ENCODE measurements around the gene SNX6. TPM values are rescaled to one million over a fixed set of nuclear protein-coding genes. Genes with fewer than 3 reads are reported as not detected.
A peak's percentile ranks its signal among the peaks of the same experiment; 100 is the strongest.

Gene SNX6
- total and polyA plus RNA-seq, 9 of the 15 experiments (the other 6 are each of a cell fraction or from before 2014, with no cell fraction given) = 34.6 to 111 (median 57.5) TPM

- no peak for TF ChIP-seq CHD7 (IDR thresholded peaks at IDR 0.05; ENCODE audit: low read depth, low read length)
- TF ChIP-seq, protein P1, sequence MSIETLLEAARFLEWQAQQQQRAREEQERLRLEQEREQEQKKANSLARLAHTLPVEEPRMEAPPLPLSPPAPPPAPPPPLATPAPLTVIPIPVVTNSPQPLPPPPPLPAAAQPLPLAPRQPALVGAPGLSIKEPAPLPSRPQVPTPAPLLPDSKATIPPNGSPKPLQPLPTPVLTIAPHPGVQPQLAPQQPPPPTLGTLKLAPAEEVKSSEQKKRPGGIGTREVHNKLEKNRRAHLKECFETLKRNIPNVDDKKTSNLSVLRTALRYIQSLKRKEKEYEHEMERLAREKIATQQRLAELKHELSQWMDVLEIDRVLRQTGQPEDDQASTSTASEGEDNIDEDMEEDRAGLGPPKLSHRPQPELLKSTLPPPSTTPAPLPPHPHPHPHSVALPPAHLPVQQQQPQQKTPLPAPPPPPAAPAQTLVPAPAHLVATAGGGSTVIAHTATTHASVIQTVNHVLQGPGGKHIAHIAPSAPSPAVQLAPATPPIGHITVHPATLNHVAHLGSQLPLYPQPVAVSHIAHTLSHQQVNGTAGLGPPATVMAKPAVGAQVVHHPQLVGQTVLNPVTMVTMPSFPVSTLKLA (conservative IDR thresholded peaks at IDR 0.05) = peak; percentile 52 to 87; a peak in 3 of 4 replicates
- TF ChIP-seq HBP1 (CRISPR knock-in tag; IDR thresholded peaks at IDR 0.05) = no peak
- no peak for TF ChIP-seq SLC30A9 (CRISPR knock-in tag; IDR thresholded peaks at IDR 0.05)
- no peak for TF ChIP-seq STAT5B (CRISPR knock-in tag; IDR thresholded peaks at IDR 0.05)
- TF ChIP-seq NFRKB (IDR thresholded peaks at IDR 0.05; ENCODE audit: low read depth) = no peak
- no peak for TF ChIP-seq SMARCA5 (IDR thresholded peaks at IDR 0.05)
- no peak for TF ChIP-seq PPARD (CRISPR knock-in tag; IDR thresholded peaks at IDR 0.05)
- TF ChIP-seq RFX1 (IDR thresholded peaks at IDR 0.05) = peak; percentile 28
- no peak for TF ChIP-seq NCOA1 (IDR thresholded peaks at IDR 0.05; ENCODE audit: low read depth)
- TF ChIP-seq FOS (IDR thresholded peaks at IDR 0.05; ENCODE audit: extremely low read depth, insufficient read length) = no peak
- no peak for TF ChIP-seq PREB (CRISPR knock-in tag; IDR thresholded peaks at IDR 0.05)
Observed at GRCh38 chr14:34539407-34540180, 90.4 kb downstream of the SNX6 start, which contains the start of gene EAPP (continued).

All from K562 (cell line).